HK-2 (cell line): ENCODE results near the gene ME1.
"Not testable (repeated sequence)": the region's sequence is repeated elsewhere in the genome, so short reads cannot be mapped to it uniquely, and the experiment has no call there.

ENCODE experiments used
- DNase-seq: peaks from one replicate; pipeline ENCODE4 v3.0.0-alpha.2; 2018; ENCODE audit not compliant: unreplicated experiment

The ME1 gene

GRCh38 chr6:83430611-83431544 lies at the start of gene ME1:
Gene ME1 (minus strand): TSS chr6:83431051. CDS start chr6:83430954, 97 bp downstream.
- peak; percentile 93 for DNase-seq

GRCh38 chr6:83480470-83480869 lies 49.6 kb upstream of the ME1 start:
- no peak for DNase-seq

- DNase-seq = no peak
Observed at GRCh38 chr6:83479389-83479788, 48.5 kb upstream of the ME1 start.

- DNase-seq = no peak
Observed at GRCh38 chr6:83476971-83477370, 46.1 kb upstream of the ME1 start.

GRCh38 chr6:83474309-83474708 lies 43.5 kb upstream of the ME1 start:
- DNase-seq = no peak

- no peak for DNase-seq
Observed at GRCh38 chr6:83472767-83473166, 41.9 kb upstream of the ME1 start.

- DNase-seq = no peak
Observed at GRCh38 chr6:83470587-83470986, 39.7 kb upstream of the ME1 start.

- DNase-seq = no peak
Observed at GRCh38 chr6:83470001-83470400, 39.1 kb upstream of the ME1 start.

- no peak for DNase-seq
Observed at GRCh38 chr6:83467620-83468036, 36.8 kb upstream of the ME1 start.

- no peak for DNase-seq
Observed at GRCh38 chr6:83466328-83466727, 35.5 kb upstream of the ME1 start.

GRCh38 chr6:83464381-83465140 lies 33.7 kb upstream of the ME1 start:
- DNase-seq = no peak

GRCh38 chr6:83463886-83464285 lies 33.0 kb upstream of the ME1 start:
- DNase-seq = no peak

GRCh38 chr6:83462524-83462923 lies 31.7 kb upstream of the ME1 start:
- DNase-seq = no peak

GRCh38 chr6:83461438-83461837 lies 30.6 kb upstream of the ME1 start:
- no peak for DNase-seq

- DNase-seq = no peak
Observed at GRCh38 chr6:83459663-83460062, 28.8 kb upstream of the ME1 start.

- not testable (repeated sequence) for DNase-seq
Observed at GRCh38 chr6:83450015-83450414, 19.2 kb upstream of the ME1 start.

GRCh38 chr6:83444086-83444699 lies 13.3 kb upstream of the ME1 start:
- not testable (repeated sequence) for DNase-seq

- DNase-seq = no peak
Observed at GRCh38 chr6:83443516-83443915, 12.7 kb upstream of the ME1 start.

- peak; percentile 8 for DNase-seq
Observed at GRCh38 chr6:83442752-83443151, 11.9 kb upstream of the ME1 start.

GRCh38 chr6:83439201-83439600 lies 8.3 kb upstream of the ME1 start:
- no peak for DNase-seq

- DNase-seq = no peak
Observed at GRCh38 chr6:83436674-83437073, 5.8 kb upstream of the ME1 start.

- DNase-seq = no peak
Observed at GRCh38 chr6:83433177-83433576, 2.3 kb upstream of the ME1 start.
